HUES64 (cell line): Measurements from ENCODE around the gene PLSCR3.

Source experiments
- H3K27ac ChIP-seq: 2 replicates; pipeline ENCODE4 v1.7.0; 2013; ENCODE audit warnings: low read depth, low read length, inconsistent platforms
- H3K27me3 ChIP-seq: 2 replicates; pipeline ENCODE4 v1.6.1; 2013; ENCODE audit warnings: mild to moderate bottlenecking, low read length; ENCODE audit not compliant: insufficient read depth
- H3K36me3 ChIP-seq: 2 replicates; pipeline ENCODE4 v1.6.1; 2013; ENCODE audit warnings: mild to moderate bottlenecking, low read length; ENCODE audit not compliant: insufficient read depth
- H3K4me1 ChIP-seq: 2 replicates; pipeline ENCODE4 v1.6.1; 2013; ENCODE audit warnings: mild to moderate bottlenecking, low read length, moderate library complexity; ENCODE audit not compliant: insufficient read depth
- H3K4me3 ChIP-seq: 2 replicates; pipeline ENCODE4 v1.5.1; 2013; ENCODE audit warnings: mild to moderate bottlenecking, low read length, moderate library complexity
- H3K9ac ChIP-seq: 2 replicates; pipeline ENCODE4 v1.6.1; 2013; ENCODE audit warnings: mild to moderate bottlenecking, low read depth, low read length
- H3K9me3 ChIP-seq: 2 replicates; pipeline ENCODE4 v1.6.1; 2013; ENCODE audit warnings: low read depth, low read length; ENCODE audit not compliant: insufficient read depth
- WGBS: fragments of 150-250, 120-280 bp; methylation state at CpG from one replicate; pipeline ENCODE4 v1.1.7; 2013; ENCODE audit warnings: missing lambda C conversion rate; 5-methylcytosine and 5-hydroxymethylcytosine counted together

Gene PLSCR3

DNA sequence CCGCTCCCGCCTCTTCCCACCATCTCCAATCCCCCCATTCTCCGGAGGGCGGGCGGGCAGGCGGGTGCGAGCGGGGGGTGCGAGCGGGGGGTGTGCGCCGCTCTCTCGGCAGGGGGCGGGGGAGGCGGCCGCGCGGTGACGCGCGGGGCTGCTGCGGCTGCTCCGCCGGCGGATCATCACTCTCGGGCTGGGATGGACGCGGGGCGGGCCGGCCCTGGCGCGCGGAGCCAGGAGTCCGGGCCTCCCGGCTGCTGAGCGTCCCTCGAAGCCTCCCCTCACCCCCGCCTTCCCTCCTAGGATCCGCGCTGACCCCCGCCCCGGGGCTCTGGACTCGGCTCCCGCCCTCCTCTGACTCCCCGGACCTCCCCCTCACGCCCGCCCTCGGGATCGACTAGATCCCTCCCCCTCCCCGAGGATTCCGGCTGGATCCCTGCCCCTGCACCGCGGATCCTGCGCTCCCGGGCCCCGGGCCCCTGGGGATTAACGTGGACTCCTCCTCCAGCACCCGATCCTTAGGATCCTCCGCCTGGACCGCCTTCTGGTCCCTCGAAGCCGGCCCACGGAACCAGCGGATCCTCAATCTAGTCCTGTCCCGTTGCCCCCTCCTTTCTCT lies 10.5 kb upstream of the PLSCR3 start:
- peak overlapping the region; percentile 72 for H3K9ac ChIP-seq
- H3K27ac ChIP-seq: peak overlapping the region; percentile 77; the same call in 1 of the 2 replicates
- under 1% methylated on average over 65 of the region's 65 CpGs for WGBS
- peak overlapping the region; percentile 97 for H3K4me3 ChIP-seq
- no peaks in the 10 kb centered on the region for H3K27me3 ChIP-seq
- H3K36me3 ChIP-seq: peaks cover 16% of the 10 kb centered on the region
- H3K9me3 ChIP-seq: no peaks in the 10 kb centered on the region
- H3K4me1 ChIP-seq: peaks cover 11% of the 10 kb centered on the region

DNA sequence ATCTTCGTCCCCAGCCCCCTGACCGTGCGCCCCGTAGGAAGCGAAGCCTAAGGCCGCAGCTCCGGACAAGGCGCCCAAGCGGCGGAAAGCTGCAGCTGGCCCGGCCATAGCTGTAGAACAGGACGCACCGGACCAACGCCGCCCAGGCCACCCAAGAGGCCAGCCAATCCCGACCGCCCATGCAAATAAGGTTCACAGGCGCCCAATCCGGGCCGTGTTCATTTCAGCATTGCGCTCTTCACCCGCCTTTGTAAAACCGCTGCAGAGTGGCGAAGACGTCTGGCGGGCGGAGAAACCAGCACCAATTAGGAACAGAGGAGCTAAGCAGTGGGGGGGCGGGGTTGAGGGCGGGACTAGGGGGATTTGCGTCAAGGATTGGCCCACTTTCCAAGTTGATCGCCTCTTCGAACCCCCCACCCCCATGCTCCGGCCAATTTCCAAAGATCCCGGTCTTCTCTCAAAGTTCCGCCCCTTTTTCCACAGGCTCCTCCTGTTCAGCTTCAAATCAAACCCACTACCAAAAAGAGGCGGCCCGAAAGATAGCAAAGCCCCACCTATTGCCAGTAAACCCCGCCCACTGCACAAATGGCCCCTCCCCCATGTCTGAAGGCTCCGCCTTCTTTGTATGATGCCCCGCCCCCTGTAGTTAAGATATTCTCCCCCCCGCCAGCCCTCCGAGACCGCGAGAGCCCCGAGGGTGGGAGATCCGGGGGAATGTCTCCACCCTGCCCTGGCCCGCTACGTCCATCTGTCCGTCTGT lies 9.8 kb upstream of the PLSCR3 start, which contains the start of gene TMEM256:
Gene TMEM256, minus strand, starts transcription at position 121 of the 760 bp plus-strand sequence. Its CDS starts 13 bp downstream, at position 108.
- H3K27ac ChIP-seq: peak within 1 kb of the TSS; percentile 96
- peaks cover 11% of the 10 kb centered on the region for H3K4me1 ChIP-seq
- peaks cover 9% of the 10 kb centered on the region for H3K36me3 ChIP-seq
- H3K9me3 ChIP-seq: no peaks in the 10 kb centered on the region
- peak within 1 kb of the TSS; percentile 97 for H3K4me3 ChIP-seq
- H3K9ac ChIP-seq: peak within 1 kb of the TSS; percentile 85
- no peaks in the 10 kb centered on the region for H3K27me3 ChIP-seq
- under 1% methylated on average over 49 of the region's 49 CpGs for WGBS

DNA sequence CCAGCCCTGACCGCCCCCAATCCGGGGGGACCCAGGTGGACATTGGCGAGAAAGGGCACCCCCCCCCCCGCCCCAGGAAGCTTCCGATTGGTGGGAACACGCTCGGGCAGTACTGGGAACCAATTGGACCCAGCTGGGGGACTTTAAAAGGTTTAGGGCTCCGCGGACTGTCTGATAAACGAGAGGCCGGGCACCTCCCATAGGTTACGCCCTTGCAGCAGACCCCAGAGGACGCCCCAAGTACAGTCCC lies 9.3 kb upstream of the PLSCR3 start:
- Histone ChIP-seq H3K9ac (peak overlapping the region; percentile 85), H3K4me3 (peak overlapping the region; percentile 97), H3K27ac (peak overlapping the region; percentile 96), H3K4me1 (peaks cover 11% of the 10 kb centered on the region), H3K27me3 (no peaks in the 10 kb centered on the region), H3K36me3 (peaks cover 4% of the 10 kb centered on the region; the same call in 1 of the 2 replicates), H3K9me3 (no peaks in the 10 kb centered on the region)
- under 1% methylated on average over 13 of the region's 13 CpGs for WGBS

DNA sequence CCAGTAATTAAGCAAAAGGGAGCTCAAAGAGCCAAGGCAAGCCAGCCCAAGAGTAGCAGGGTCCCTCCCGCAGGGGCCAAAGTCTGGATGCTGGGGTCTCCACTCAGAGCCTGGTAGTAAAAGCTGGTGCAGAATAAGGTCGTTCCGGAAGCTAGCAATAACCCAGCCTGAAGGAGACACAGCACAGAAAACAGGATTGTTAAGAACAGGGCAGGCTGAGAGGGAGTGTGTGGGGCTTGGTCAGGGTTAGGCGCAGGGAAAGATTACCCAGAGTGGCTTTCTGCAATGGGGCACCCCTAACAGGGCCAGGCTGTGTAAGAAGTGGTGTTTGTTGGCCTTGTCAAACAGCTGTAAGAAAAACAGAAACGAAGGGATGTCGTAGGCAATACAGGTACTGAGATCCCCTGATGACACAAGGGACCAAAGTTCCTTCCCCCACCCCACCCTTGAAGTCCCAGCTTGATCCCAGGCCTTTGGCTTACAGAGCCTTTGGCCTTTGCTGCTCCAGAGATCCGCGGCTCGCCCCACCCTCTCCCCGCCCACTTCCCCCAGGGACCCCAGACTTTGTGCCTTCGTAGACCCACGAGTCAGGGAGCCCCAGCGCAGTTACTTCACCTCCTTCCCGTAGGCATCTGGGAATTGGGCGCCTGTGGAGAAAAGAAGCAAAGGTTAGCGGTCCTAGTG lies 8.9 kb upstream of the PLSCR3 start:
- Histone ChIP-seq H3K4me1 (peaks cover 11% of the 10 kb centered on the region), H3K4me3 (peak overlapping the region; percentile 97), H3K27me3 (no peaks in the 10 kb centered on the region), H3K36me3 (0 out of 2 replicates have a peak, but pooled peaks cover 2% of the 10 kb centered on the region), H3K9me3 (no peaks in the 10 kb centered on the region), H3K9ac (peak overlapping the region; percentile 85), H3K27ac (peak overlapping the region; percentile 96)
- 21% methylated on average over 16 of the region's 16 CpGs for WGBS

DNA sequence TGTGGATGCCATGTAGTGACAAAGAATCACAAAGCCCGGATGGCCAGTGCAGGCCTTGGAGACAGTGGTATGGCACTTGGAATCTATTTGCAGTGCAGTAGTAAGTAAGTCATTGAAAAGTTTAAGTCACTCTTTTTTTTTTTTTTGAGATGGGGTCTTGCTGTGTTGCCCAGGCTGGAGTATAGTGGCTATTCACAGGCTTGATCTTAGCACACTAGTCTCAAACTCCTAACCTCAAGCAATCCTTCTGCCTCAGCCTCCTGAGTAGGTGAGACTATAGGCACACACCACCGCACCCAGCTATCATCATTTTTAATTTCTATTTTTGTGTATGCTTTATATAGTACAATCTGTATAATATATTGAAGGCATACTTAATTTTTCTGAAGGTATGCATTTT lies 4.3 kb upstream of the PLSCR3 start:
- WGBS: 91% methylated on average over 1 of the region's 2 CpGs
- 0 out of 2 replicates have a peak, but pooled peaks cover 2% of the 10 kb centered on the region for H3K36me3 ChIP-seq

DNA sequence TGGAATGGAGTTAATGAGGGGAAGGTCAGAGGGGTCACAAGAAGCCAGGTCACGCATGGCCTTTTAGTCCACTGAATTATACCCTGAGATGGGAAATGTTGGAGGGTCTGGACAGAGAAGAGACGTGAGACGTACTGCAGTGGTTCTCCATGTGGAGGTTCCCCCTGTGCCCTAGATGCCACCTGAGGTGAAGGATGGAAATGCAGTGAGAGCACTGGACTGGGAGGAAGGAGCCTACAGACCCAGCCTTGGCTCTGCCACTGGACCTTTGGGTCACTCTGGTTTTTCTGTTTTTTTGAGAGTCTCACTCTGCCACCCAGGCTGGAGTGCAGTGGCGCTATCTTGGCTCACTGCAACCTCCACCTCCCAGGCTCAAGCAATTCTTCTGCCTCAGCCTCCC lies 1.8 kb upstream of the PLSCR3 start:
- WGBS: 92% methylated on average over 4 of the region's 4 CpGs
- Histone ChIP-seq H3K27ac (no peak overlapping the region), H3K9me3 (no peaks in the 10 kb centered on the region), H3K4me3 (no peak overlapping the region), H3K4me1 (no peaks in the 10 kb centered on the region), H3K36me3 (peaks cover 15% of the 10 kb centered on the region), H3K9ac (no peak overlapping the region), H3K27me3 (no peaks in the 10 kb centered on the region)

More for the DNA sequence above, 4.3 kb upstream of the PLSCR3 start:
- Histone ChIP-seq H3K9ac (no peak overlapping the region), H3K4me1 (peaks cover 7% of the 10 kb centered on the region; the same call in 1 of the 2 replicates), H3K4me3 (no peak overlapping the region), H3K9me3 (no peaks in the 10 kb centered on the region), H3K27me3 (no peaks in the 10 kb centered on the region), H3K27ac (no peak overlapping the region)

DNA sequence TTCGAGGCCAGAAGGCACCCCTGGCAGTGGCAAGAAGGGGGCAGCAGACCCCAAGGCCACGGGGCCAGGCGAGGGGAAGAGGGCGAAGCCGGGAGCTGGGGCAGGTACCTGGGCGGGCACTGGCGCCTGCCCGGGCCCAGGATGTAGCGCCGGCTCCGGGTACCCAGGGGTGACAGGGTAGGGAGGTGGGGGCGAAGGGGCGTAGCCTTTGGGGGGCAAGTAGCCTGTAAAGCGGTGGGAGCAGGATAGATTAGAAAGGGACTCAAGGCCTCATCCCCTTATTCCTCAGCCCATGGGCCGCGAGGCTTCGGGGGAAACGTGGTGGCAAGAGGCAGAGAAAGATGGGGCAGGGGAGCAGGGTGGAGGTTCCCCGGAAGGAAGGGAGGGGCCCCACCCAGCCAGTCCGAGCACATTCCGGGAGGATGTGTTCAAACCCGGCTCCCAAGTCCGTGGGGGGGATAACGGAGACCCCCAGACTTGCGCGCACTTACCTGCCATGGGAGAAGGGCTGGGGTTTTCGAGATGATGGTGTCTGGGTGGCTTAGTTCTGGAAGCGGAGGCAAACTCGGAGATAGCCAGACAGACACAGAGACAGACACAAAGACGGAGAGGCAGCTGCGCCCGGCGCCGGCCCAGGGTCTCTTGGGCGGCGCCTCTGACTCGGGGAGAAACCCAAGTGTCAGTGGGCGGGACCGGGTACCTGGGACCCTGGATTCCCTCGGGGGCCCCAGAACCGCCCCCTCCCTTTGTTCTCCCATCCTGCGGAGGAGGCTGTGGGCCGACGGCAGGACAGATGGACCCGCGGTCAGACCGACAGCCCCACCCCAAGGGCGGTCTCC lies 493 bp downstream of the PLSCR3 start:
- Histone ChIP-seq H3K4me1 (no peaks in the 10 kb centered on the region), H3K27me3 (no peaks in the 10 kb centered on the region), H3K36me3 (peaks cover 34% of the 10 kb centered on the region), H3K4me3 (peak overlapping the region; percentile 77), H3K27ac (peak overlapping the region; percentile 78; the same call in 1 of the 2 replicates), H3K9me3 (no peaks in the 10 kb centered on the region), H3K9ac (peak overlapping the region; percentile 45; the same call in 1 of the 2 replicates)
- 22% methylated on average over 48 of the region's 48 CpGs for WGBS

DNA sequence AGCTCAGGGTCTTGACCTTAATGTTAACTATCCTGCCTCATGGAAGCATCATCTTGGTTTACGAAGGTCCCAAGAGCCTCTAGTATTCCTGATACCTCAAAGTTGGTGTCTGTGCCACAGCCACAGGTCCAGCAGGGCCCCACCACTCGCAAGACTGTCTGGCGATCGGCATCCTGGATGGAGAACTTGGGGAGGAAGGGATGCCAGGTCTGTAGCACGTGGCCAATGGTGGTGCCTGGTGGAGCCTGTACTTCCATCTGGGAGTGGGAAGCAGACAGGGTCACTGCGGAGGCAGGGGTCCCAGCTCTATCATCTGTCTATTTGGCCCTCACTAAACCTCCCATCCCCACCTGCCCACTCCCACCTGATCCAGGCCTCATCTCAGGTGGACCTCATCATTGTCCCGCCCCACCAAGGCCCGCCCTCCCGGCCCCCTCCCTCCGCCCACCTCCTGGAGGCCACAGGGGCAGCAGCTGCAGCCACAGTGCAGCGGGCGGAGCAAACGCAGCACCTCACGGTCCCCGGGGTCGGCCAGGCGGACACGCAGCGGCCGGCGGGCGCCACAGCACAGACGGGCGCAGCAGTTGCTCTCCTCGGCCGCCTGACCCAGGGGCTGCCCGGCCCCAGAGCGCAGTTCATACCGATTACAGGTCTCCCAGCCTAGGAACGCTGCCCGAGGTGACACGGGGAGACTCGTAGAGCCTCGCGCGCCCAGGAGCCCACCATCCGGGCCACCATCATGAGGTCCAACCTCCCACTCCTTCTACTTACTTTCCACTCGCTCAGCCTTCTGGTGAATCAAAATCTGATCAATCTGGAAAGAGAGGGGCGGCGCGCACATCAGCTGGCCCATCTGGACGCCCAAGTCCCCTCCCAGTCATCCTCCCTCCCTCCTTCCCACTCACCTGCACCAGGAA lies 1.4 kb downstream of the PLSCR3 start:
- 90% methylated on average over 41 of the region's 42 CpGs for WGBS
- Histone ChIP-seq H3K27ac (no peak overlapping the region), H3K36me3 (peaks cover 42% of the 10 kb centered on the region)

DNA sequence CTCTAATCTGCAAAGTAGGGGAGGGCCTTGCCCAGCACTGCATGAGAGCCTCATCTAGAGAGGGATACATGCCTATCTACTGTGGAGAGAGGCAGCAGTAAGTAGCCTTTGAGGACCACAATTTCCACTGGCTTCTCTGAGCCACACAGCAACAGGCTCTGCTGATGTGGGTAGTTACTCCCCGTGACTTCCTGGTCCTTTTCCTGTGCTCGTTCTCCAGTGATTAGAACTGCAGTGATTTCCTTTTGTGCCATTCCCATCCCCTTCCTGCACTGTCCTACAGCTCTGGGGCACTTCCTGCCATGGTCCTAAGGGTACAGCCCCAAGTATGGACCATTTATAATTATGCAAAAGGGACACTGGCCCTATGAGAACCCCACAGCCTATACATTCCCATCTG lies 3.0 kb downstream of the PLSCR3 start:
- 79% methylated on average over 2 of the region's 2 CpGs for WGBS
- Histone ChIP-seq H3K4me1 (no peaks in the 10 kb centered on the region), H3K9me3 (no peaks in the 10 kb centered on the region), H3K4me3 (no peak overlapping the region), H3K27ac (no peak overlapping the region), H3K36me3 (peaks cover 46% of the 10 kb centered on the region), H3K27me3 (no peaks in the 10 kb centered on the region), H3K9ac (no peak overlapping the region)

More for the DNA sequence above, 1.4 kb downstream of the PLSCR3 start:
- Histone ChIP-seq H3K27me3 (no peaks in the 10 kb centered on the region), H3K9ac (no peak overlapping the region), H3K4me3 (peak overlapping the region; percentile 77), H3K4me1 (no peaks in the 10 kb centered on the region), H3K9me3 (no peaks in the 10 kb centered on the region)
